BJ (cell line): Measurements from ENCODE around the gene OR10T2. TPM values are rescaled to one million over a fixed set of nuclear protein-coding genes. Genes with fewer than 3 reads are reported as not detected.

ENCODE experiments used
- CTCF ChIA-PET: fragments of 350-600 bp; formaldehyde crosslinking; extraction: SDS; loops from one replicate; lab custom pipeline; 2021; ENCODE audit warnings: antibody characterized with exemption, inconsistent platforms; lab: Yijun Ruan, JAX
- POLR2A ChIA-PET: fragments of 300-600 bp; sonication (Branson Sonifier 250); formaldehyde crosslinking; extraction: SDS; loops from one replicate; lab custom pipeline; 2021; ENCODE audit warnings: antibody characterized with exemption; lab: Charles Lee
- DNase-seq: peaks from one replicate; pipeline ENCODE4 v3.0.0-alpha.2; 2011; ENCODE audit warnings: low read depth
- H3K27me3 ChIP-seq: 2 replicates; pipeline ENCODE4 v1.6.0; 2011; ENCODE audit warnings: low read length; ENCODE audit not compliant: control insufficient read depth, insufficient read depth
- H3K36me3 ChIP-seq: 2 replicates; pipeline ENCODE4 v1.5.1; 2011; ENCODE audit warnings: low read length; ENCODE audit not compliant: control insufficient read depth, insufficient read depth
- H3K4me3 ChIP-seq: 2 replicates; pipeline ENCODE4 v1.5.1; 2011; ENCODE audit warnings: low read depth, mild to moderate bottlenecking, control low read depth, low read length
- CTCF ChIP-seq: IDR thresholded peaks from 2 replicates; pipeline ENCODE4 v1.5.1; 2011; ENCODE audit warnings: low read depth, mild to moderate bottlenecking, control low read depth, inconsistent platforms, low read length, moderate library complexity; ENCODE audit not compliant: insufficient read depth
- polyA plus RNA-seq: library from polyadenylated mRNA; depleted of rRNA; stranded (reverse); fragments of >200 nt; gene quantifications from 2 replicates; pipeline ENCODE4 v1.2.3, GENCODE V29; 2011

Gene OR10T2
- polyA plus RNA-seq, 1 experiment: not detected

DNA sequence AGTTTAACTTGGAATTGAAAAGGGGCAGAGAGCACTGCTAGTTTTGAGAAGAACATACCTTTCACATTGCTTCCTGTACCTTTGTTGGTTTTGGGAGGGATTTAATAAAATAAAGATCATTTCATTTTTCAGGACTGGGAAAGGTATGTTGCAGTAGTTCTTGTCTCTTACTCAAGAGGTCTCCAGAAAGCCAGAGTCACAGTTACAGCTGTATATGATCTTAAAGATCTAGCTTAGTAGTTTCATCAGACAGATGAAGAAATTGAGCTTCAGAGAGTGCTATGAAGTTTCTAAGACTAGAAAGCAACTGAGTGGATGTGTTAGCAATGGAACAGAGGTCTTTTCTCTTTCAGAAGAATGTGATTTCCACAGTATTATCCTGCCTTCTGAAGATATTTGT is 25.8 kb upstream of the OR10T2 start:
- ChIA-PET POLR2A (no interaction called here), CTCF (no interaction called here)
- DNase-seq: no peak
- Histone ChIP-seq H3K36me3 (no peaks in the 10 kb centered on the region), H3K27me3 (no peaks in the 10 kb centered on the region), H3K4me3 (no peak overlapping the region)
- TF ChIP-seq CTCF: no peak

DNA sequence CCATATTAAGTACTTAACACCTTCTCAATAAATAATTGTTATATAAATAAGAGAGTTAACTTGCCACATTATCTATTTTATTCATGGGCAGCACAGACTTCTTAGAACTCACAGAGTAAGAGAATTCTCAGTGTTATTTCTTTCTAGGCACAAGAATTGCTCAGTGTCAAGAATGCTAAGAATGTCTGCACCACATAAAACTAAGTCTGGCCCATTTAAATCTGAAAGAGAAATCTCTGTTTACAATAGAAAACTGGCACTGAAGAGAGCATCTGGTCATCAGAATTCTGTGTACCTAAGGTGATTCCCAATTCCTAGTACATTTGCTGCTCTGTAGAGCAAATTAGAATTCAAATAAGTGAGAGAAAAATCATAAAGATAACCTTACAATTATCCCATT is 22.9 kb upstream of the OR10T2 start:
- ChIA-PET CTCF (interaction anchor here (0.6 kb wide), 1 partner anchor 83 kb away, joined by 6 read pairs; no protein-coding TSS in a partner anchor), POLR2A (no interaction called here)
- DNase-seq: no peak
- H3K36me3 ChIP-seq: no peaks in the 10 kb centered on the region
- H3K4me3 ChIP-seq: no peak overlapping the region
- H3K27me3 ChIP-seq: no peaks in the 10 kb centered on the region
- no peak for TF ChIP-seq CTCF

GRCh38 chr1:158417586-158417985 is 18.3 kb upstream of the OR10T2 start:
- Histone ChIP-seq H3K36me3 (no peaks in the 10 kb centered on the region), H3K27me3 (no peaks in the 10 kb centered on the region), H3K4me3 (no peak overlapping the region)
- ChIA-PET POLR2A (no interaction called here), CTCF (no interaction called here)
- no peak for DNase-seq
- TF ChIP-seq CTCF: no peak

GRCh38 chr1:158414651-158415345 is 15.5 kb upstream of the OR10T2 start:
- H3K27me3 ChIP-seq: no peaks in the 10 kb centered on the region
- H3K4me3 ChIP-seq: no peak overlapping the region
- ChIA-PET POLR2A (no interaction called here), CTCF (no interaction called here)
- no peak for DNase-seq
- no peak for TF ChIP-seq CTCF
- H3K36me3 ChIP-seq: no peaks in the 10 kb centered on the region

DNA sequence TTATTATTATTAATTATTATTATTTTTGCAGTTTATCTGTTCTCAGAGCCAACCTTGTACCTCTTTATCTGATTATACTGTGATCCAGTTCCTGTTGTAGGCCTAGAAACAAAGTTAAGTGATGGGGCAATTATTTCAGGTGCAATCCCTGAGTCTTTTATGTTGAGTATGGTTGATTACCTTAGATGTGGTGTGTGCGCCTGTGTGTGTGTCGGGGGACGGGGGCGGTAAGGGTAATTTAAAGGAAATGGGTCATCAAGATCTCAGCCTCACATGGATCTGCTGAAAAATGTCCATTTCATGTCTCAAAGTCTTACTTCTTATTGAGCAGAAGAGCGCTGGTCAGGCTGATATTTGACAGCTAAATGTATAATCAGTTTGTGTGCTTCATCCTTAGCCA is 7.8 kb upstream of the OR10T2 start:
- H3K27me3 ChIP-seq: no peaks in the 10 kb centered on the region
- no peaks in the 10 kb centered on the region for H3K36me3 ChIP-seq
- no peak overlapping the region for H3K4me3 ChIP-seq
- TF ChIP-seq CTCF: no peak
- ChIA-PET CTCF (no interaction called here), POLR2A (no interaction called here)
- no peak for DNase-seq
